HepG2 (cell line): ENCODE data around the gene ZNF865. TPM values are rescaled to one million over a fixed set of nuclear protein-coding genes. Genes with fewer than 3 reads are reported as not detected.
A peak's percentile ranks its signal among the peaks of the same experiment; 100 is the strongest.

Experiments
- AHR ChIP-seq: IDR thresholded peaks from 2 replicates; pipeline ENCODE4 v1.6.1; 2018; ENCODE audit warnings: missing genetic modification reagents, missing compliant biosample characterization
- ATF5 ChIP-seq: sonication (generic); formaldehyde crosslinking; IDR thresholded peaks from 2 replicates; pipeline ENCODE4 v1.4.0; 2020; ENCODE audit warnings: mild to moderate bottlenecking, low read depth, missing genetic modification reagents
- E2F1 ChIP-seq: sonication (generic); formaldehyde crosslinking; IDR thresholded peaks from 2 replicates; pipeline ENCODE4 v1.5.0; 2020; ENCODE audit warnings: missing genetic modification reagents
- ETS1 ChIP-seq: sonication (generic); formaldehyde crosslinking; IDR thresholded peaks from 2 replicates; pipeline ENCODE4 v1.4.0; 2020; ENCODE audit warnings: missing genetic modification reagents
- FOXA1 ChIP-seq, 2 experiments: fragments of 450-650 bp in 1 of 2; sonication (generic) in 1 of 2; formaldehyde crosslinking in 1 of 2; IDR thresholded peaks; 2 replicates each; pipeline versions ENCODE4 v1.4.0 to v1.6.1; 2016 to 2020; ENCODE audit warnings: missing genetic modification reagents in 1 of 2
- FOXO4 ChIP-seq: sonication (generic); formaldehyde crosslinking; conservative IDR thresholded peaks from 2 replicates; pipeline ENCODE4 v1.8.1; 2023; ENCODE audit warnings: missing genetic modification reagents
- GABPA ChIP-seq, 2 experiments: IDR thresholded peaks; 2 replicates each; pipeline ENCODE4 v1.6.1; 2011 to 2016; ENCODE audit warnings: low read depth in 2 of 2, low read length in 1 of 2, missing biosample characterization in 1 of 2, missing genetic modification characterization in 1 of 2
- HNF1A ChIP-seq, 2 experiments: sonication (generic) in 1 of 2; formaldehyde crosslinking in 1 of 2; IDR thresholded peaks; 2 replicates each; pipeline versions ENCODE4 v1.4.0 to v1.6.1; 2016 to 2020; ENCODE audit warnings: borderline replicate concordance in 1 of 2, low read depth in 1 of 2, mild to moderate bottlenecking in 1 of 2, missing genetic modification reagents in 1 of 2
- HNRNPLL ChIP-seq: fragments of 200-400 bp; formaldehyde crosslinking; IDR thresholded peaks from 2 replicates; pipeline ENCODE4 v1.6.1; 2017; ENCODE audit warnings: mild to moderate bottlenecking, low read depth, low read length; ENCODE audit not compliant: poor library complexity, severe bottlenecking
- SKIL ChIP-seq: sonication (generic); formaldehyde crosslinking; IDR thresholded peaks from 2 replicates; pipeline ENCODE4 v1.8.0; 2022; ENCODE audit warnings: missing genetic modification reagents, mild to moderate bottlenecking, moderate library complexity, borderline replicate concordance
- TARDBP ChIP-seq: sonication (generic); formaldehyde crosslinking; IDR thresholded peaks from 2 replicates; pipeline ENCODE4 v1.8.0; 2022; ENCODE audit warnings: mild to moderate bottlenecking, missing genetic modification reagents
- ZKSCAN1 ChIP-seq: fragments of 150-350 bp; IDR thresholded peaks from 2 replicates; pipeline ENCODE4 v1.6.1; 2014; ENCODE audit warnings: low read length
- ZNF691 ChIP-seq: sonication (generic); formaldehyde crosslinking; IDR thresholded peaks from 2 replicates; pipeline ENCODE4 v1.4.0; 2020; ENCODE audit warnings: missing genetic modification reagents, low read depth, mild to moderate bottlenecking, borderline replicate concordance
- polyA plus RNA-seq, 8 experiments: library from polyadenylated mRNA; depleted of rRNA in 3 of 8; stranded (reverse) in 7 of 8; unstranded in 1 of 8; fragments of >200 nt; fragmentation: Illumina TruSeq in 4 of 8; extraction: Trizol in 4 of 8; gene quantifications; 2 replicates each; pipeline versions ENCODE4 v1.2.1 to v1.2.3, GENCODE V29; 2011 to 2016; ENCODE audit warnings: low read depth in 4 of 8, missing spikeins in 1 of 8, mixed read lengths in 1 of 8; ENCODE audit not compliant: insufficient read depth in 1 of 8
- total RNA-seq, 5 experiments: library from RNA; depleted of rRNA; stranded (reverse); fragments of >200 nt; fragmentation: Illumina TruSeq; extraction: Trizol; gene quantifications; 2 replicates each; pipeline ENCODE4 v1.2.3, GENCODE V29; 2016; ENCODE audit warnings: low read depth in 1 of 5

Gene ZNF865
- total and polyA plus RNA-seq, 2 of the 13 experiments (the other 11 are each of a cell fraction or from before 2014, with no cell fraction given): 0.93 to 1.0 TPM

GRCh38 chr19:55647732-55648584 is 42.5 kb downstream of the ZNF865 start, which contains the start of gene CCDC106 (continued):
- TF ChIP-seq HNF1A (IDR thresholded peaks at IDR 0.05; ENCODE audit: low read depth): no peak
- TF ChIP-seq HNF1A (CRISPR knock-in tag; IDR thresholded peaks at IDR 0.05; ENCODE audit: borderline replicate concordance): peak; percentile 61; the same call in 1 of the 2 replicates
- TF ChIP-seq TARDBP (CRISPR knock-in tag): peak; percentile 60; the same call in 1 of the 2 replicates
- no peak for TF ChIP-seq ZKSCAN1
- TF ChIP-seq FOXA1 (IDR thresholded peaks at IDR 0.05): no peak
- peak; percentile 13; the same call in 1 of the 2 replicates for TF ChIP-seq FOXA1 (CRISPR knock-in tag; IDR thresholded peaks at IDR 0.05)
- no peak for TF ChIP-seq ETS1 (CRISPR knock-in tag)
- TF ChIP-seq FOXO4 (CRISPR knock-in tag): no peak
- TF ChIP-seq GABPA (IDR thresholded peaks at IDR 0.05; ENCODE audit: low read depth, low read length): no peak
- peak; percentile 21; the same call in 1 of the 2 replicates for TF ChIP-seq GABPA (CRISPR knock-in tag; IDR thresholded peaks at IDR 0.05; ENCODE audit: low read depth)
- peak; percentile 7; the same call in 1 of the 2 replicates for TF ChIP-seq SKIL (CRISPR knock-in tag)
- TF ChIP-seq ATF5: no peak
- TF ChIP-seq AHR (CRISPR knock-in tag): peak; percentile 63; the same call in 1 of the 2 replicates
- peak; percentile 45; the same call in 1 of the 2 replicates for TF ChIP-seq ZNF691 (CRISPR knock-in tag)
- TF ChIP-seq E2F1 (CRISPR knock-in tag): no peak
- peak; percentile 43 for TF ChIP-seq HNRNPLL
